Activated CD4-positive, alpha-beta memory T cell treated with anti-CD3 and anti-CD28 coated beads for 36 hours (primary cell): Measurements from ENCODE around the gene JARID2. TPM values are rescaled to one million over a fixed set of nuclear protein-coding genes. Genes with fewer than 3 reads are reported as not detected.

Experiments
- CTCF ChIA-PET: fragments of 350-600 bp; sonication (Branson Sonifier 250); formaldehyde crosslinking; loops from one replicate; lab custom pipeline; 2021; ENCODE audit warnings: antibody characterized with exemption, inconsistent platforms; lab: Charles Lee
- POLR2A ChIA-PET: fragments of 350-600 bp; sonication (Branson Sonifier 250); formaldehyde crosslinking; loops from one replicate; lab custom pipeline; 2021; ENCODE audit warnings: antibody characterized with exemption; lab: Charles Lee
- DNase-seq: peaks from one replicate; pipeline ENCODE4 v3.0.0-alpha.2; 2020
- H3K27ac Mint-ChIP-seq: one replicate; pipeline ENCODE4 v1.8.0; 2021; ENCODE audit warnings: mixed read lengths
- H3K27me3 Mint-ChIP-seq: one replicate; pipeline ENCODE4 v1.8.0; 2021; ENCODE audit warnings: mixed read lengths
- H3K36me3 Mint-ChIP-seq: one replicate; pipeline ENCODE4 v1.8.0; 2021; ENCODE audit warnings: mixed read lengths
- H3K4me1 Mint-ChIP-seq: one replicate; pipeline ENCODE4 v1.8.0; 2021; ENCODE audit warnings: low read depth, mixed read lengths
- H3K4me3 Mint-ChIP-seq: one replicate; pipeline ENCODE4 v1.8.0; 2021; ENCODE audit warnings: mild to moderate bottlenecking, mixed read lengths
- H3K9me3 Mint-ChIP-seq: one replicate; pipeline ENCODE4 v1.8.0; 2021; ENCODE audit warnings: mixed read lengths
- intact Hi-C: fragments of 100-400 bp; cut with micrococcal nuclease; formaldehyde crosslinking; loops from one replicate; pipeline ENCODE4 v1.15.1; 2023
- total RNA-seq, 2 experiments: library from RNA; stranded (reverse); gene quantifications; one replicate each; pipeline ENCODE4 v1.2.3, GENCODE V29; 2021

JARID2 gene
- total RNA-seq, 2 experiments from 2014 or later: 41.4 to 44.0 TPM

DNA sequence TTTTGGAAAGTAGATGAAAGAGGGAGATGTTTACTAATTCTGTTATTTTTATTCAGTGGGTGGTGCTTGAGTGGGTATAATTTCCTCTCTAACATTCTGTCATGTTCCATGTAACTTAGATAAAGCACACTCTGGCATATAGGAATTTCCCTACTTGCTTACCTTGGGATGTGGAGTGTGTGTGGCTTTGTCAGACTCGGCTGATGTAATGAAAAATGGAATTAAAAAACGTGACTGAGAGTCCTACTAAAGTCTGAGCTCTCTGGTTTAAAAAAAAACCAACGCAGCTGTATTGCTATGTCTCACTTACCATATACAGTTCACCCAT lies 98.3 kb downstream of the JARID2 start:
- H3K27me3 Mint-ChIP-seq: no peaks in the 10 kb centered on the region
- no peak for DNase-seq
- intact Hi-C loops: loop anchor here (5.0 kb wide), 1 partner anchor 43 kb away; no protein-coding TSS in a partner anchor
- H3K9me3 Mint-ChIP-seq: no peaks in the 10 kb centered on the region
- H3K27ac Mint-ChIP-seq: no peak overlapping the region
- H3K4me1 Mint-ChIP-seq: peaks cover 76% of the 10 kb centered on the region
- CTCF ChIA-PET: interaction anchor here (0.6 kb wide), 1 partner anchor 67 kb away, joined by 3 read pairs; no protein-coding TSS in a partner anchor
- H3K36me3 Mint-ChIP-seq: no peaks in the 10 kb centered on the region
- POLR2A ChIA-PET: no interaction called here
- H3K4me3 Mint-ChIP-seq: no peak overlapping the region

DNA sequence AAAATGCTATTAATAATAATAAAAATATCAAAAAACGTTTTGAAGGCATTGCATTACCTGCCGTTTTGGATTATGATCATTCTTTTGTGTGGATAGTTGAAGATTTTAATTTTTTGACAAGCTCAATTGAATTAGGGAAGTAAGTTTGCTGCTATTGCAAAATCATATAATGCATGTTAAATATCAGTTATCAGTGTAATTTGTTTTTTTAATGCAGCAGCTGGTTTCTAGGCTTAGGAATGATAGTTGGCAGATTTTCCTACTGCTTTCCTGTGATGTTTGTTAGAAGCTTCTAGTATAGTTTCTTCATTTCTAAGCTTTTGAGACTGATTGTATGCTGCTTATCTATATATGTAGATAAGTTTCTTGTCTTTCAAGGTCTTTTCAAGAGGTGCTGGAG lies 99.0 kb downstream of the JARID2 start:
- DNase-seq: no peak
- Mint-ChIP-seq H3K4me3 (no peak overlapping the region), H3K9me3 (no peaks in the 10 kb centered on the region), H3K4me1 (peaks cover 77% of the 10 kb centered on the region), H3K27ac (no peak overlapping the region), H3K36me3 (peaks cover 2% of the 10 kb centered on the region), H3K27me3 (no peaks in the 10 kb centered on the region)
- CTCF ChIA-PET: interaction anchor here (0.6 to 1.7 kb wide), 3 partner anchors 67 to 119 kb away, joined by 3 to 7 read pairs (median 4); no protein-coding TSS in a partner anchor
- POLR2A ChIA-PET: no interaction called here
- intact Hi-C loops: loop anchor here (5.0 kb wide), 1 partner anchor 42 kb away; no protein-coding TSS in a partner anchor

DNA sequence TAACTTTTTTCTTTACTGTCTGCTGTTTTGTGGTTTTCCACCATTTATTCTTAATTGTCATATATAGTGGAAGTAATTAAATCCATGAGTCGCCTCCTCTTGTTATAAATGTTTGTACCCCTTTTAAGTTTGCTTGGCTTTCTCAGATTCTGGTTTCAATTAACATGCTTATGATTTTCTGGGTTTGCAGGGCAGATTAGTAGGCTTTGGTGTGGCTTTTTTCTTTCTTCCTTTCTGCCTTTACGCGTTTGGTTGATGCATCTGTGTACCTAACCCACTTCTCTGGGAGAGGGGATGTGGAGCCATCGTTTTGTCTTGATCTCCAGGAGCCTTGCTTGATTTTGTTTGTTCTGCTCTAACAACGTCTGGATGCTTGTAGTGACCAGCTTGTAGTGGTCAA lies 100.4 kb downstream of the JARID2 start:
- DNase-seq: no peak
- ChIA-PET CTCF (interaction anchor here (0.7 to 1.7 kb wide), 2 partner anchors 9 to 95 kb away, joined by 3 to 7 read pairs; no protein-coding TSS in a partner anchor), POLR2A (no interaction called here)
- H3K4me1 Mint-ChIP-seq: peaks cover 73% of the 10 kb centered on the region
- H3K4me3 Mint-ChIP-seq: no peak overlapping the region
- H3K27me3 Mint-ChIP-seq: no peaks in the 10 kb centered on the region
- H3K36me3 Mint-ChIP-seq: peaks cover 7% of the 10 kb centered on the region
- no peak overlapping the region for H3K27ac Mint-ChIP-seq
- intact Hi-C loops: no loop called here
- H3K9me3 Mint-ChIP-seq: no peaks in the 10 kb centered on the region

DNA sequence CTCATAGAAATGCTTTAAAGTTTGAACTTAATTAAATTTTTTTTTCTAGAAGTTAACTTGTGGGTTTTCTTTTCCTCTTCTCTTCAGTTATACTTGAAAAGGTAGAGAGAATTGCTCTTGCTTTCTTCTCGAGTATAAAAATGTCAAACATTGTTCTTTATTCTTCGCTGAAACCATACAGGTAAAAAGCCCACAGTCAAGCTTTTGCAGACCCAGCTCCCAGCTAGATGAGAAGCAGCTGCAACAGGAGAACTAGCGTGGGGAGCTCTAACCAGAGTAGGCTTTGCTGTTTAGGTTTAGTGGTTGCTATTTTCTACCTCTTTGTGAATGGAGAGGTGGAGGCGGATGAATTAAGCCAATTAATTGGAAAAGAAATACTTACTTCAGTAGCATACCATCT lies 102.7 kb downstream of the JARID2 start:
- intact Hi-C loops: no loop called here
- Mint-ChIP-seq H3K27ac (no peak overlapping the region), H3K4me1 (peaks cover 78% of the 10 kb centered on the region), H3K27me3 (no peaks in the 10 kb centered on the region), H3K4me3 (no peak overlapping the region), H3K36me3 (peaks cover 7% of the 10 kb centered on the region), H3K9me3 (no peaks in the 10 kb centered on the region)
- ChIA-PET POLR2A (no interaction called here), CTCF (no interaction called here)
- DNase-seq: no peak

DNA sequence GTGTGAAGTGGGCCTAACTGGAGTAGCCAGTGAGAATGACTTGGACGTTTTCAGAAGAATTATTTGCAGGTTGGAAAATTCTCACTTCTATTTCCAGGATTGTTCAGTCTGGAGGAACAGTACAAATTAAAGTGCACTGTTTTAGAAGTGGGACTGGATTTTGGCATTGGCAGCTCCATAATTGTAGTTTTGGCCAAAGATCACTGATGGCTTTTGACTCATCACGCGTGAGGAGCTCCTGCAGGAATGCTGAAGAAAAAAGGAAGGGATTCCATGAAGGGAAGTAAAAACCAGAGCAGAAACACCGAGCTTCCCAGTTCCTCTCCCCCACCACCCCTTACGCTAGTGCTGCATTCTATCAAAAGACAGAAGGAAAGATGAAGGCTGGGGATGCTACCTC lies 103.5 kb downstream of the JARID2 start:
- Mint-ChIP-seq H3K9me3 (no peaks in the 10 kb centered on the region), H3K27me3 (no peaks in the 10 kb centered on the region), H3K36me3 (peaks cover 12% of the 10 kb centered on the region), H3K27ac (no peak overlapping the region), H3K4me3 (no peak overlapping the region), H3K4me1 (peaks cover 79% of the 10 kb centered on the region)
- POLR2A ChIA-PET: no interaction called here
- intact Hi-C loops: no loop called here
- CTCF ChIA-PET: no interaction called here
- DNase-seq: no peak

DNA sequence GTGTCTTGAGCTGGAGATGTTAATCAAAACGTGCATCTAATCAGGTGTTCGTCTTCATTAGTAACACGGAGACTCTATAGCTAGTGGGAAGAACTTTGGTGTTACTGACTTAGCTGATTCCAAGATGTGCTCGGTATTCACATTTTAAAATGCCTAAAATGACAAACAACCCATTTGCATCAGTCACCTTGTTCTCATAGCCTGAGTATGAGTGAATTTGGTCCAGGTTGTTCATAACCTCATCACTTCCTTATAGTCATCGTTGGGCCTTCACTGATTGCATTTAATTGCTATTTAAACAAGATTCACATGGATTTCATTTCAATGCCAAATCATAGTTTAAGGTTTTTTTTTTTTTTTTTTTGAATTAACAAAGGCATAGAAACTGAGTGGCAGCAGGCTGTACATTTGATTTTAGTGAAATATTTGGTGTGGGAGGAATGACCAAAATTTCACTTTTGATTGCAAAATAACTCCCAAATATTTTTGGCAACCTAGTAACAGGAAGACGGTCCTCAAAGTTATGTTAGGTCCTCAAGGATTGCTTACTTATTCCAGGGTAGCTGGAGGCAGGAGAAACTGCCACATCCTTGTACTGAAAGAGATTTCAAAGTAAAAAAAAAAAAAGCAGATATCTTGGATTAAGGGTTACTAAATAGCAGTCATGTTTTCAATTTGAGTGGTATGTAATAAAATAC lies 104.7 kb downstream of the JARID2 start:
- CTCF ChIA-PET: interaction anchor here (0.6 to 1.1 kb wide), 2 partner anchors 8 to 1734 kb away, joined by 3 to 4 read pairs; no protein-coding TSS in a partner anchor
- Mint-ChIP-seq H3K27ac (no peak overlapping the region), H3K4me3 (no peak overlapping the region), H3K36me3 (peaks cover 12% of the 10 kb centered on the region), H3K4me1 (peaks cover 74% of the 10 kb centered on the region), H3K27me3 (no peaks in the 10 kb centered on the region), H3K9me3 (no peaks in the 10 kb centered on the region)
- no peak for DNase-seq
- POLR2A ChIA-PET: no interaction called here
- intact Hi-C loops: no loop called here

DNA sequence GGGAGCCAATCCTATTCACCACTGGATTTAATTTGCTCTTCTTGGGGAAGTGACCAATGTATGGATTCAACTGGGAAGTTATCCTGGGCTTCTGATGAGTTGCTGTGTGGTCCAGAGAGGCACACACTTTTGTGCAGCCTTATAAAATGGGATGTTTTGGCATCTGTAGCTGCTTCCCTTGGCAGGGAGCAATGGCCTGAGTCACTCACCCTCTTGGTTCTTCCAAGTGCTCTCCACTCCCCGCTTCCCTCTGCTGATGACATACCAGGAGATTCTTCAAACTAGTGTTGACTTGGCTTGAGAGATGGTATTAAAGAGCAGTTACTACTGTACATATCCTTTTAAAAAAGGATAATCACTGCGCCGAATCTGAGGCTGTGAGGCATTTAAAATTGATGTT lies 105.8 kb downstream of the JARID2 start:
- no peaks in the 10 kb centered on the region for H3K27me3 Mint-ChIP-seq
- H3K9me3 Mint-ChIP-seq: no peaks in the 10 kb centered on the region
- intact Hi-C loops: no loop called here
- H3K4me3 Mint-ChIP-seq: no peak overlapping the region
- ChIA-PET CTCF (no interaction called here), POLR2A (no interaction called here)
- peaks cover 71% of the 10 kb centered on the region for H3K4me1 Mint-ChIP-seq
- H3K27ac Mint-ChIP-seq: no peak overlapping the region
- DNase-seq: no peak
- H3K36me3 Mint-ChIP-seq: peaks cover 14% of the 10 kb centered on the region

DNA sequence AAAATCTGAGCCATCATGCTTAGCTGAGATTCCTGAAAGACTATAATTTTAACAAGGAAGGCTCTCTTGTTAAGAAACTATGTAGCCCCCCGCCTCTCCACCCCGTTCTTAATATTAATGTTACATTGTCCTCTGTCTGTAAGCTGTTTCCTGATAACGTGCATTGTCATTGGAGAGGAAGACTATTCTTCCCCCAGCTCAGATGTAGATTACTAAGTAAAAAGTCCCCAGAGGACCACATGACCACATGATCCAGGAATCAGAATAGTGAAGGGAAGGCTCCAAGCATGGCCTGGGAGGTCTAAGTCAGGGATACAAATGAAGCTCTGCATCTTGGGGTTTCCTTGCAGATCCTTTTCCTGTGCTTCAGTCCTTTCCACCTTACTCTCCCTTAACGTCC lies 106.4 kb downstream of the JARID2 start:
- no peaks in the 10 kb centered on the region for H3K9me3 Mint-ChIP-seq
- H3K36me3 Mint-ChIP-seq: peaks cover 14% of the 10 kb centered on the region
- CTCF ChIA-PET: no interaction called here
- no peak overlapping the region for H3K4me3 Mint-ChIP-seq
- POLR2A ChIA-PET: no interaction called here
- intact Hi-C loops: no loop called here
- peaks cover 68% of the 10 kb centered on the region for H3K4me1 Mint-ChIP-seq
- no peaks in the 10 kb centered on the region for H3K27me3 Mint-ChIP-seq
- H3K27ac Mint-ChIP-seq: peak overlapping the region; percentile 56
- no peak for DNase-seq

DNA sequence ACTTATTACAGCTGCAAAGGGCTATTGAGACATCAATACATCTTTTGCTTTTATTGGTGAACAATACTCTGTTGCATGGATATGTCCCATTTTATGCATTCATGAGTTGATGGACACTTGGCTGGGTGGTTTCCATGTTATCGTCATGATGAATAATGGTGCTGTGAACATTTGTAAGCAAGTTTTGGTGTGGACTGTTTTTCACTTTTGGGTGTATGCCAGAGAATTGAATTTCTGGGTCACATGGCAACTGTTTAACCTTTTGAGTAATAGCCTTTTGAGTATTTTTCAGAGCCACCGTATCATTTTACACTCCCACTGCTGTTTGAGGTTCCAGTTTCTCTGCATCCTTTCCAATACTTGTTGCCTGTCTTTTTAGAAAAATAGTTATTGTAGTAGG lies 107.0 kb downstream of the JARID2 start:
- no peak for DNase-seq
- H3K4me3 Mint-ChIP-seq: no peak overlapping the region
- no peaks in the 10 kb centered on the region for H3K27me3 Mint-ChIP-seq
- H3K27ac Mint-ChIP-seq: no peak overlapping the region
- peaks cover 16% of the 10 kb centered on the region for H3K36me3 Mint-ChIP-seq
- POLR2A ChIA-PET: no interaction called here
- H3K4me1 Mint-ChIP-seq: peaks cover 70% of the 10 kb centered on the region
- intact Hi-C loops: no loop called here
- H3K9me3 Mint-ChIP-seq: no peaks in the 10 kb centered on the region
- CTCF ChIA-PET: no interaction called here

DNA sequence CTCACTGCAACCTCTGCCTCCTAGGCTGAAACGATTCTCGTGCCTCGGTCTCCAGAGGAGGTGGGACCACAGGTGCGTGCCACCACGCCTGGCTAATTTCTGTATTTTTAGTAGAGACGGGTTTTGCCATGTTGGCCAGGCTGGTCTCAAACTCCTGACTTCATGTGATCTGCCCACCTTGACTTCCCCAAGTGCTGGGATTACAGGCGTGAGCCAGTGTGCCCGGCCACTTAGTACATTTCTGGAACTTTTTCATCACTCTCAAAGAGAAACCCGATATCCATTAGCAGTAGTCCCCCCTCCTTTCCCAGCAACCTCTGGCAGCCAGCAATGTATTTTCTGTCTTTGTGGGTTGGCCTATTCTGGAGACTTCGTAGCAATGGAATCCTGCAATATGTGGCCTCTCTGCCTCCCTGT lies 109.8 kb downstream of the JARID2 start:
- peaks cover 67% of the 10 kb centered on the region for H3K4me1 Mint-ChIP-seq
- no peaks in the 10 kb centered on the region for H3K27me3 Mint-ChIP-seq
- H3K27ac Mint-ChIP-seq: no peak overlapping the region
- POLR2A ChIA-PET: no interaction called here
- H3K9me3 Mint-ChIP-seq: no peaks in the 10 kb centered on the region
- peaks cover 16% of the 10 kb centered on the region for H3K36me3 Mint-ChIP-seq
- CTCF ChIA-PET: interaction anchor here (1.0 kb wide), 1 partner anchor 9 kb away, joined by 3 read pairs; no protein-coding TSS in a partner anchor
- no peak overlapping the region for H3K4me3 Mint-ChIP-seq
- intact Hi-C loops: no loop called here
- DNase-seq: no peak

DNA sequence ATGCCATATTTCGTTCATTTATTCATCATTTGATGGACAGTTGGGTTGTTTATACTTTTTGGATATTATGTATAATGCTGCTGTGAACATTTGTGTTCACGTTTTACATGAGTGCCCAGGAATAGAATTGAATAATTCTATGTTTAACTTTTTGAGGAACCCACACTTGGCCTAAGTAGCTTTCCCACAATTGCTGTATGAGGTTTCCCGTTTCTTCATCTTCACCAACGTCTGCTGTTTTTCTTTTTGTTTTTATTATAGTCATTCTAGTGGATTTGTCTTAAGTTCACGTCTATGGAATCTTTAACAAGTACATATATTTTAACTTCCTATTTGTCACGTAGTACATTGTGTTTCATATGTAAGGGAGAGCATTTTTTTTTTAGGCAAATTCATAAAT lies 110.3 kb downstream of the JARID2 start:
- Mint-ChIP-seq H3K27me3 (no peaks in the 10 kb centered on the region), H3K4me1 (peaks cover 66% of the 10 kb centered on the region), H3K4me3 (no peak overlapping the region), H3K36me3 (peaks cover 18% of the 10 kb centered on the region), H3K9me3 (no peaks in the 10 kb centered on the region), H3K27ac (no peak overlapping the region)
- ChIA-PET POLR2A (no interaction called here), CTCF (no interaction called here)
- DNase-seq: no peak
- intact Hi-C loops: no loop called here

DNA sequence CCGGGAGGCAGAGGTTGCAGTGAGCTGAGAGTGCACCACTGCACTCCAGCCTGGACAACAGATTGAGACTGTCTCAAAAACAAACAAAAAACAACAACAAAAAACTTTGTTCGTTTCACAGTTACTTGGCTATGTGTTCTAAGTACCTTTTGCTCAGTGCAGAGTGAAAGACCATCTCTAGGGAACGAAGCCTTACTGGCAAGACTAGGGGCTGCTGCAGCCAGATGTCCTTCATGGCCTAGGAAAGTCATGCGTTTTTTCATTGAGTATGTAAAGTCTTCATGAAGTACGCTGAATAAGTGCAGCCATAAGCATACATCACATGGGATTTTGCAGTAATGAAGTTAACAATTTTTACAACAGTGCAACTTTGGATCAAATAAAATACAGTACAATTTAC lies 111.1 kb downstream of the JARID2 start:
- Mint-ChIP-seq H3K36me3 (peaks cover 18% of the 10 kb centered on the region), H3K27me3 (no peaks in the 10 kb centered on the region), H3K27ac (no peak overlapping the region), H3K4me3 (no peak overlapping the region), H3K4me1 (peaks cover 58% of the 10 kb centered on the region), H3K9me3 (no peaks in the 10 kb centered on the region)
- ChIA-PET POLR2A (no interaction called here), CTCF (no interaction called here)
- intact Hi-C loops: no loop called here
- no peak for DNase-seq

DNA sequence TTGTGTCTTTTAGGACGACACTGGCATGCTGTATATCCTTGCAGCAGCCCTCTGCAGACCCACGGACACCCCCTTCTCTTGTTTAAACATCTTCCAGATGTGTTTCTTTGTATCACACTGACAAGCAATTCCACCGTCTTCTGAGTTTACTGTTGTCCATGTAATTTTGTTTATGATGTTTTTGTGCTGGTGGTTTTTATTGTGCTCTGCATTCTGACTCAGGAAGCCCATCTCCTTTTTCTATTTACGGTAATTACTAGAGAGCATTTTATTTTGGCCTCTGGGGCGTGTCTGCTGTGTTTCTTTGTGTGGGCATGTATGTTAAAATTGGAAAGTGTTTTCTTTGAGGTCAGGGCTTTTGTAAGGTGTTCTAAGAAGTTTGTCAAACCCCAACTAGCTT lies 111.9 kb downstream of the JARID2 start:
- ChIA-PET POLR2A (no interaction called here), CTCF (interaction anchor here (1.2 kb wide), 1 partner anchor 8 kb away, joined by 3 read pairs; no protein-coding TSS in a partner anchor)
- H3K27ac Mint-ChIP-seq: no peak overlapping the region
- no peak for DNase-seq
- no peaks in the 10 kb centered on the region for H3K27me3 Mint-ChIP-seq
- no peaks in the 10 kb centered on the region for H3K9me3 Mint-ChIP-seq
- intact Hi-C loops: no loop called here
- H3K4me3 Mint-ChIP-seq: no peak overlapping the region
- peaks cover 18% of the 10 kb centered on the region for H3K36me3 Mint-ChIP-seq
- H3K4me1 Mint-ChIP-seq: peaks cover 50% of the 10 kb centered on the region
